ENCODE results near the gene KCTD1.

GRCh38 chr18:26454616-26455015 lies 93.7 kb downstream of the KCTD1 start:
- TF ChIP-seq, protein P1, sequence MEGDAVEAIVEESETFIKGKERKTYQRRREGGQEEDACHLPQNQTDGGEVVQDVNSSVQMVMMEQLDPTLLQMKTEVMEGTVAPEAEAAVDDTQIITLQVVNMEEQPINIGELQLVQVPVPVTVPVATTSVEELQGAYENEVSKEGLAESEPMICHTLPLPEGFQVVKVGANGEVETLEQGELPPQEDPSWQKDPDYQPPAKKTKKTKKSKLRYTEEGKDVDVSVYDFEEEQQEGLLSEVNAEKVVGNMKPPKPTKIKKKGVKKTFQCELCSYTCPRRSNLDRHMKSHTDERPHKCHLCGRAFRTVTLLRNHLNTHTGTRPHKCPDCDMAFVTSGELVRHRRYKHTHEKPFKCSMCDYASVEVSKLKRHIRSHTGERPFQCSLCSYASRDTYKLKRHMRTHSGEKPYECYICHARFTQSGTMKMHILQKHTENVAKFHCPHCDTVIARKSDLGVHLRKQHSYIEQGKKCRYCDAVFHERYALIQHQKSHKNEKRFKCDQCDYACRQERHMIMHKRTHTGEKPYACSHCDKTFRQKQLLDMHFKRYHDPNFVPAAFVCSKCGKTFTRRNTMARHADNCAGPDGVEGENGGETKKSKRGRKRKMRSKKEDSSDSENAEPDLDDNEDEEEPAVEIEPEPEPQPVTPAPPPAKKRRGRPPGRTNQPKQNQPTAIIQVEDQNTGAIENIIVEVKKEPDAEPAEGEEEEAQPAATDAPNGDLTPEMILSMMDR (conservative IDR thresholded peaks at IDR 0.05), result no peak
- TF ChIP-seq ZFX (IDR thresholded peaks at IDR 0.05), result no peak
